Activated T-cell treated with anti-CD3 and anti-CD28 coated beads for 4 hours (primary cell): ENCODE data around the gene CYTIP.
"Not testable (repeated sequence)": the region's sequence is repeated elsewhere in the genome, so short reads cannot be mapped to it uniquely, and the experiment has no call there.

ENCODE experiments used
- DNase-seq: peaks from one replicate; pipeline ENCODE4 v3.0.0-alpha.2; 2020

CYTIP gene

DNA sequence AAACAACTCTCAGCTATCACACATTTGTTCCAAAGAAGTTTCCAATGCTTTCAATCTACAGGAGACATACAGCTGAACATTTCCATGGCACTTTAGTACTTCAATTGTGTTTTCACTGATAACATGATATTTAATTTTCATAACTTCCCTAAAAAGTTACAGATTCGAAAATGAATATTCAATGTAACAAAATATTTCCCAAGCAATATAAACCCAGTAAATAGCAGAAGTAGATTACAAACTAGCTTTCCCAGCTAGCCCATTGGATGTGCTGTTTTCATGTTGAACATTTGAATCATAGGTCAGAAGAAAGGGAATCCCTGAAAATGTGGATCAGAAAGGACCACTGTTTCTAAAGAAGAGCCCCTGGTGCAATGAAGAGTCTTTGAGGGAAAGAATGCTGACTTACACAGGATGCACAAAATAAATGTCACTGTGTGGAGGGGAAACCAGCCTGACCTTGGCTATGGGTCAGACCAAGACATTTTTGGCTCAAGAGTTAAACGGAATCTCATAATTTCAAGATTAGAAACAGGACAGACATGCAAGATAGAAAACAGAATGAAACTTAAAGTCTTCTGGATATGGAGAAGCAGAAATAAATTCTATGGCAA, 22.5 kb downstream of the CYTIP start:
- no peak for DNase-seq

DNA sequence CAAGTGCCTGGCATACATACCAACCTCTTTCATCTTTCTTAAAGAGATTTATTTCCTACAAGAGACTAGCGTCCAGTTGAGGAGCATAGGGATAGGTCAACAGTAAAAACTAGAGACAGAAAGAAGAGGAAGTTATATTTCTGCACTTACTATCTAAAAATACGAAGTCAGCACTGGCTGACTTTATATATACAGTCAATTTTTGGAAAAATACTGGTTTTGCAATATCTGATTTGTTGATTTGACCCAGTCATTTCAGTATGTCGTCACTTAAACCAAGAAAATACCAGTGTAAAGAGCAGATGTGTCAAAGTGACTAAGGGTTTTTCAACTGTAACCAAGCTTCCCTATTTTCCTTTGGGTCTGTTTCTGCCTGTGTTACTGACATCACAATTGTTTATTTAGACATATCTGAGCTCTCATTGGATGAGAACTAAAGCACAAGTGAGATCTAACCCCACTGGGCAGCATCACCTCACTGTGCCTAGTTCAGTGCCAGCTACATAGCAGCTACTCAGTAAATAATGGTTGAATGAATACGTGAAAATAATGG, 23.0 kb downstream of the CYTIP start:
- no peak for DNase-seq

DNA sequence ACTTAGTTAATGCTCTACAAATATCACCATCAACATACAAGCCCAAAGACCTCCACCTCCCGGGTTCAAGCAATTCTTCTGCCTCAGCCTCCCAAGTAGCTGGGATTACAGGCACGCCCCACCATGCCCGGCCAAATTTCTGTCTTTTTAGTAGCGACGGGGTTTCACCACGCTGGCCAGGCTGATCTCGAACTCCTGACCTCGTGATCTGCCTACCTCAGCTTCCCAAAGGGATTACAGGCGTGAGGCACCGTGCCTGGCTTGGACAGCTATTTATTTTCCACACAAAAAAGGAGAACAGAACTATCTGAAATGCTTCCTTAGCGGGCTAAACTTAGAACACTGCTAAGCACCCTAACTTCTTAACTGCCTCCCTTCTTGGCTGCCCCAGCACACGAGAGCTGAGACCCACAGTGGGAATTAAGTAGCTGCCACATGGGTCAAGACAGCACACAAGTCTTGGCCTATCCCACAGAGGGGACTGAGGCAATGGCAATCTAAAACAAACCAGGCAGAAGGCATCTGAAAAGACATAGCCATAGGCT, 24.8 kb downstream of the CYTIP start:
- no peak for DNase-seq

DNA sequence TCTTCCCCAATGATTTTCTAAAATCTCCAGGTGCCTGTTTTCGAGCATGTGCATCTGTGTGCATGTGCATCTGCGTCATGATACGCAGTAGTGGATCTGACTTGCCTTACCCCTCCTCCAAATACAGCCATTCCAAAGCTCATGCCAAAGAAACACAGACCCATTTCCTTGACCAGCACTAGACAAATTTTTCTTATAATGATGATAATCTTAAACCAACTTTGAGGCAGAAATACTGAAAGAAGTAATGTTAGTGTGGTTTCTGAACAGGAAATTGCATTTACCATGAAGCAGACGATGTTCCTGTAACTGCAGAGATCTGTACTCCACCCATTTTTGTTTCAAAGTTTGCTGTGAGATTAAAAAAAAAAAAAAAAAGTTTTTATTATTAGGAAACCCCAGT, 25.6 kb downstream of the CYTIP start:
- no peak for DNase-seq

DNA sequence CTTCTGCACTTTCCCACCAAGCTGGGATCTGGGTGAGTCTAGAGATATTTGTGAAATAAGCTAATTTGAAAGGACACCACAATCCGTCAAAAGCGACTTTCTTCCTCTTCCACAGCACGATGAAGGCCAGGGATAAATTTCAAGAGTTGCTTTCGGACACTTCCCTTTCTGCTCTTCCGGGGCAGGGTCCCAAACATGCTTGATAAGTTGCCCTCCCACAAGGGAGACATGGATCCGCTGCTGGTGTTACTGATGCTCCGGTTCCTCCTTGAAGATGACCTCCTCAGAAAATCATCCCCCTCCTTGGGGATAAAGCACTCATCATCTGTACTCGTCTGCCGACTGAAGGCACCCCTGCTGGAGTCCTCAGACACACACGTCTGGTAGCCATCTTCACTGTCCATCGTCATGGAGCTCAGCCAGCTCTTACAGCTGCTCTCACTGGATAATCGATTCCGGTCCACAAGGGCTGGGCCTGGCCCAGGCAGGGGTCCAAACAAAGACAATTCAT, 28.2 kb downstream of the CYTIP start:
- no peak for DNase-seq

DNA sequence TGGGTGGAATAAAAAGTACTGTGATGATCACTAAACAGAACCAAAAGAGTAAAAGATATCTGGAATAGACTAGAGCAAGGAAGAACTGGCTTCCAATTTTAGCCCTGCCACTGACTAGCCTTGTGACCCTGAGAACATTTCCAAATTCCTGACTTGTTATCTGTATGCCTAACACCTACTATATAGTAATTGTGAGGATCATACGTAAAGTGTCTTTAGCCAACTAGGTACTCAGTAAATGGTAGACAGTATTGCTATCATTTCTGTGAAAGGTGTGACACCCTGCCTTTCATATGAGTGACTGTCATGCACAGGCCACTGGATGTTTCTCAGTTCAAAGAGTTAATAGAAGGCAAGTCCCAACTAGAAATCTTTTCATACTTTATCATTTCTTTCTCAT, 29.8 kb downstream of the CYTIP start:
- DNase-seq = no peak

DNA sequence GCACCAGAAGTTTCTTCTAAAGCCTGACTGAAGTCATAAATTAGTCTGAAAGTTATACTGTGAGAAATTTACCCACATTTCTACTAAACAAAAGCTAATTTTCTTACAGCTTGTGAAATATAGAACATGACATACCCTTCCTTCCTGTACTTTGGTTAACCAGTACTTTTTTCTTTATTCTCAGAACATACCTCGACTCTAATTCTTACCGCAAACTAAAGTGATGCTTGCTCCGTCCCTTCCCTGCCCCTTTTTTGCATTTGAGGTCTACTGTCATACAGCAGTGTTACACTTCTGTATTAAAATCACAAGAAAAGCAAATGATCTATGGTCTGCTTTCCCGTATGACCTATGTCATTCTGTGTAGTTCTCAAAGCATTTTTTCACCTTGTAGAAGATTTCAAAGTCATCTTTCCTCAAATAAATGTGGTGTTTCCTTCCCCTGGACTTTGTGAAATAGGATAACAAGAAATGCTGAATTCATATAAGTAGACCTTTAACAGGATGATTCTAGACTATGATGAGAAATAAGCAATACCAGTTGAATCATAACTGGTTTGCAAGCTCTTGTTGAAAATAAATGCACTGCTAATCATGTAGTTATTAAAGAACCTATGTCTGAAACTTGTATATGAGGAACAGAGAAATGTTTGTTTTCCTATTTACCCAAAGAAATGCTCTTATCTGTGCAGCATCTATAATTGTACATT, 30.4 kb downstream of the CYTIP start:
- DNase-seq = no peak

DNA sequence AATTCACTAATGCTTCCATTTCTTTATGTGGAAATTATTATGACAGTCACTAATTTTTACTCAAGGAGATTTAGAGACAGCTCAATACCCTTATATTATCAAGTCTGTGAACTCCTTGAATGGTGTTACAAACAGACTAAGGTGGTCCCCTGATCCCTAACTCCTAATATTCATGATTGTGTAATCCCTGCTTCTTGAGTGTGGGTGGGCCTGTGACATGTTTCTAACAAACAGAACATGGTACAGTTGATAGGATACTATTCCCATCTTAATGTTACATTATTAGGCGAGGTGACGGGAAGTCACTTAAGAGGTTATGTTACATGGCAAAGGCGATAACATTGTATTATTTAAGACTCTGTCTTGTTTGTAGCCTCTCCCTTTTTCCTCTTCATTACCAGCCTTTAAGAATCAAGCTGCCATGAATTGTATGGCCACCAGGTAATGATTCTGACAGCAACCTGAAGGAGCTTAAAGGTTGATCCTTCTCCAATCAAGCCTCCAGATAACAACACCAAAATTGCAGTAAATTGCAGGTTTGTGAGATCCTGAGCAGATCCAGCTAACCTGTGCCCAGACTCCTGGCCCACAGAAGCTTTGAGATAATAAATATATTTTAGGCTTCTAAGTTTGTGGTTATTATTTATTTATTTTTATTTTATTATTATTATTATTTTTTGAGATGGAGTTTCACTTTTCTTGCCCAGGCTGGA, 32.1 kb downstream of the CYTIP start:
- no peak for DNase-seq

DNA sequence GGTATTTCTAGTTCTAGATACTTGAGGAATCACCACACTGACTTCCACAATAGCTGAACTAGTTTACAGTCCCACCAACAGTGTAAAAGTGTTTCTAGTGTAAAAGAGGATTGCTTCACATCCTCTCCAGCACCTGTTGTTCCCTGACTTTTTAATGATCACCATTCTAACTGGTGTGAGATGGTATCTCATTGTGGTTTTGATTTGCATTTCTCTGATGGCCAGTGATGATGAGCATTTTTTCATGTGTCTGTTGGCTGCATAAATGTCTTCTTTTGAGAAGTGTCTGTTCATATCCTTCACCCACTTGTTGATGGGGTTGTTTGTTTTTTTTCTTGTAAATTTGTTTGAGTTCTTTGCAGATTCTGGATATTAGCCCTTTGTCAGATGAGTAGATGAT, 38.5 kb downstream of the CYTIP start:
- not testable (repeated sequence) for DNase-seq

DNA sequence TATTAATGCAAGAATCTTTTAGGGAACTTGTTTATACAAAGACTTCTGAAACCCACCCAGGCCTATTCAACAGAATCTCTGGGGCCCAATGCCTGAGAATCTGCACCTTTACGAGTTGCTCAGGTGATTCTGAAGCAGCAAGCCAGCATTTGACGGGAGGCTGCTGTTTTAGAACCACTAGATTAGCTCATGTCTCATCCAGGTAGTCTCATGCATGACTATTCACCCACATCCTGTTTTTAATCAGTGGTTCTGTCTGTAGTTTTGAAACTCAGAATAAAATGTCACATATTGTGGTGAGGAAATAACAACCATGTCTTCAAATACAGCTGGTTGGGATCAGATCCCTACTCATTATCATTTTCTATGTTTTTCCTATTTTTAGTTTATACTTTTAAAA, 39.5 kb downstream of the CYTIP start:
- DNase-seq = peak; percentile 39

DNA sequence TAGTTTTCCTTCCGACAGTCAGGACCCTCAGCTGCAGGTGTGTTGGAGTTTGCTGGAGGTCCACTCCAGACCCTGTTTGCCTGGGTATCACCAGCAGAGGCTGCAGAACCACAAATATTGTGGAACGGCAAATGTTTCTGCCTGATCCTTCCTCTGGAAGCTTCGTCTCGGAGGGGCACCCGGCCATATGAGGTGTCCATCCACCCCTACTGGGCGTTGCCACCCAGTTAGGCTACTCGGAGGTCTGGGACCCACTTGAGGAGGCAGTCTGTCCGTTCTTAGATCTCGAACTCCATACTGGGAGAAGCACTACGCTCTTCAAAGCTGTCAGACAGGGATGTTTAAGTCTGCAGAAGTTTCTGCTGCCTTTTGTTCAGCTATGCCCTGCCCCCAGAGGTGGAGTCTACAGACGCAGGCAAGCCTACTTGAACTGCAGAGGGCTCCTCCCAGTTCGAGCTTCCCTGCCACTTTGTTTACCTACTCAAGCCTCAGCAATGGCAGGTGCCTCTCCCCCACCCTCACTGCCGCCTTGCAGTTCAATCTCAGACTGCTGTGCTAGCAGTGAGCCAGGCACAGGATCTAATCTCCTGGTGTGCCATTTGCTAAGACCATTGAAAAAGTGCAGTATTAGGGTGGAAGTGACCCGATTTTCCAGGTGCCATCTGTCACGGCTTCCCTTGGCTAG, 40.9 kb downstream of the CYTIP start:
- not testable (repeated sequence) for DNase-seq

DNA sequence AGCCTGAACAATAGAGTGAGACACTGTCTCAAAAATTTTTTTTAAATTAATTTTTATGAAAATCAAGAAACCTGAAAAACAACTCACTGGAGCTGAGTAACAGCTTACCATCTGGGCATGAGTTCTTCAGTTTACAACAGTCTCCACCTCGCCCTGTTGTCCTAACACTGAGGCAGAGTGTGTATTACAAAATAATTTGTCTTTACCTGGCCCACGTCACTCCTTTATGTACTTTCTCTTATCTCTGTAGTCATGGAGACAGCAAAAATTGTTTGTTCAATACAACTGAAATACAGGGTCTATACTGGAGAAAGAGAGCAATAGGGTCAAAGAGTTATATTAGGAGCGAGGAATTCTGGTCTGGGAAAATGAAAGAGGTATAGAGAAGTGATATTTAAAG, 48.1 kb downstream of the CYTIP start:
- no peak for DNase-seq

DNA sequence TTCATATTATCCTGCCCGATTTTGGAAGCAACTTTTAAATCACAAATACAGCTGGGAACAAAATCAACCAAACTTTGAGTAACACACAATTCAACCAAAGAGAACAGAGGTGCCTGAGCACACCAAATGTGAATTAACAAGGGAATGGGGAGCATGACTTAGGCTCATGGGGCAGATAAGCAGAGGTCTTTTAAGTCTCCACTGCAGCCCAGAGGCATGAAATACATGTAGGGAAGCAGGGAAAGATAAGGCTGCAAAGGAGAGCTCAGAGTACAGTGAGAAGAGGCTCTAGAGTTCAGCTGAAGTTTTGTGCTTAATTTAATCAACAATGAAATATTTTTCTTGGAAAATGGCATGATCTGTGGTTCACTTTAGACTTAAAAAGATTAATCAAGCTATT, 49.0 kb downstream of the CYTIP start:
- DNase-seq = no peak

DNA sequence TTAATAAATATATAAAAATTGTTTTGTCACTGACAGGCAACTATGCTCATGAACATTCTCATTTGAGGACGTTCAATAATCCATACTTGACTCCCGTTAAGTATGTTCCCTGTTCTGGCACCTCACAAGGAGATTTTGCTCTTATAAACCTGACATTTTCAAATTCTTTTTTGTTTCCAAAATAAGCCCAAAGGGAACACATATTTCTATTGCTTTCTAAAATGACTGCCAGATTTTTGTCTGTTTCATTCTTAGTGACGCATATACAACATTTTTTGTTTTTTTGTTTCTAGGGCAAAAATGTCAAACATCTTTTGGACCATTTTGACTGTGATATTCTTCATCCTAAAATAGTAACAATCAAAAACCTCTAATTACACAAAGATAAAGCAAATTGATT, 50.5 kb downstream of the CYTIP start:
- DNase-seq = no peak

DNA sequence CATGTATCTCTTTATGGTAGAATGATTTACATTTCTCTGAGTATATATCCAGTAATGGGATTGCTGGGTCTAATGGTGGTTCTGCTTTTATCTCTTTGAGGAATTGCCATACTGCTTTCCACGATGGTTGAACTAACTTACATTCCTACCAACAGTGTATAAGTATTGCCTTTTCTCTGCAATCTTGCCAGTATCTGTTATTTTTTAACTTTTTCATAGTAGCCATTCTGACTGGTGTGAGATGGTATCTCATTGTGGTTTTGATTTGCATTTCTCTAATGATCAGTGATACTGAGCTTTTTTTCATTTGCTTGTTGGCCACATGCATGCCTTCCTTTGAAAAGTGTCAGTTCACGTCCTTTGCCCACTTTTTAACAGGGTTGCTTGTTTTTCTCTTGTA, 55.1 kb downstream of the CYTIP start:
- no peak for DNase-seq

DNA sequence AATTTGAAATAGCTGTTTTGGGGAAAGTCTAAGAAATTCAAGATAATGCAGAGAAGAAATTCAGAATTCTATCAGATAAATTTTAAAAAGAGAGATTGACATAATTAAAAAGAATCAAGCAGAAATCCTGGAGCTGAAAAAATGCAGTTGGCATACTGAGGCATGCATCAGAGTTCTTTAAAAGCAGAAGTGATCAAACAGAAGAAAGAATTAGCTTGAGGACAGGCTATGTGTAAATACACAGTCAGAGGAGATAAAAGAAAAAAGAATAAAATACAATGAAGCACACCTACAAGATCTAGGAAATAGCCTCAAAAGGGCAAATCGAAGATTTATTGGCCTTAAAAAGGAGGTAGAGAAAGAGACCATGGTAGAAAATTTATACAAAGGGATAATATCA, 57.1 kb downstream of the CYTIP start:
- no peak for DNase-seq

DNA sequence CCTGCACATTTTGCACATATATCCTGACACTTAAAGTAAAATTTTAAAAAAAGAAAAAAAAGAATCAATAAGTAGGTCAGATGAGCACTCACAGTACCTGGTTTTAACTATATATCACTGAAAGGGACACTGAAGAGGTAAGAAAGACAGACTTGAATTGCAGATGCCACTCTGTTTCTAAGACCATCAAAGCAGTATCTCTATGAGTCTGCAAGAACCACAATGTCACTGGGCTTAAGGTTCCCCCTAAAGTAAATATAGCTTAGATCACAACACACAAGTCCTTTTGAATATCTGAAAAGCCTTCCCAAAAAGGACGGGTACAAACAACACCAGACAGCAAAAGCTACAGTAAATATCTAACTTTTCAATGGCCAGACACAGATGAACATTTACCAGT, 57.6 kb downstream of the CYTIP start:
- no peak for DNase-seq

DNA sequence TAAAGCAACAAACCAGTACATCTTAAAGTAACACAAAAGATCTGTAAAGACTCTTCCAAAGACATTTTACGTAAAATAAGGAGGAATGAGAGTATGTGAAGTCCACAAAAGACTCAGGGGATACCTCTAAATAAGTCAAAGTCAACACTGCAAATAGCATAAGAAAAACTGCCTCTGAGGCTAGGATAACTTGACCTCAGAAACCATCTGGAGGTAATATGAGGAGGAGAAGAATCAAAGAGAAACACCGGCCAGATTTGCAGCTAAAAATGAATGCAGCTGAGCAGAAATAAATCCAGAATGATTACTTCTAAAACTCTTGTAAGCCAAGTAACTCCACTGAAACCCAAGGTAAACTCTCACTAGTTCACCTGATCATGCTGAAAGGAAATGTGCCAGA, 66.0 kb downstream of the CYTIP start:
- no peak for DNase-seq

DNA sequence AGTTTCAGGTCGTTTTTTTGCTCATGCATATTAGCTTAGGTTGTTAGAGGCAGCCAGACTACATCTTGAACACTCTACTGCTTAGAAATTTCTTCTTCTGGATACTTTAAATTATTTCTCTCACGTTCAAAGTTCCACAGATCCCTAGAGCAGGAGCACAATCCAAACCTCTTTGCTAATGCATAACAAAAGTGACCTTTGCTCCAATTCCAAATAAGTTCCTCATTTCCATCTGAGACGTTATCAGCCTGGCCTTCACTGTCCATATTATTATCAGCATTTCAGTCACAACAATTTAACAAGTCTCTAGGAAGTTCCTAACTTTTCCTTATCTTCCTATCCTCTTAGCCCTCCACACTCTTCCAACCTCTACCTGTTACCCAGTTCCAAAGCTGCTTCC, 67.8 kb downstream of the CYTIP start:
- no peak for DNase-seq

DNA sequence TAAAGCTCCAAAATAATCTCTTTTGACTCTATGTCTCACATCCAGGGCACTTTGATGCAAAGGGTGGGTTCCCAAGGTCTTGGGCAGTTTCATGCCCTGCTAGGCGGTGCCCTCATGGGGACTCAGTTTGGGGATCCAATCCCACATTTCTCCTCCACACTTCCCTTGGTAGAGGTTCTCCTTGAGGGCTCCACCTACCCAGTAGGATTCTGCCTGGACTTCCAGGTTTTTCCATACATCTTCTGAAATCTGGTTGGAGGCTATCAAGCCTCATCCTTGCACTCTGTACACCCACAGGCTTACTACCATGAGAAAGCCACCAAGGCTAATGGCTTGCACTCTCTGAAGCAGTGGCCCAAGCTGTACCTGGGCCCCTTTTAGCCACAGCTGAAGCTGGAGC, 68.5 kb downstream of the CYTIP start:
- DNase-seq = no peak

DNA sequence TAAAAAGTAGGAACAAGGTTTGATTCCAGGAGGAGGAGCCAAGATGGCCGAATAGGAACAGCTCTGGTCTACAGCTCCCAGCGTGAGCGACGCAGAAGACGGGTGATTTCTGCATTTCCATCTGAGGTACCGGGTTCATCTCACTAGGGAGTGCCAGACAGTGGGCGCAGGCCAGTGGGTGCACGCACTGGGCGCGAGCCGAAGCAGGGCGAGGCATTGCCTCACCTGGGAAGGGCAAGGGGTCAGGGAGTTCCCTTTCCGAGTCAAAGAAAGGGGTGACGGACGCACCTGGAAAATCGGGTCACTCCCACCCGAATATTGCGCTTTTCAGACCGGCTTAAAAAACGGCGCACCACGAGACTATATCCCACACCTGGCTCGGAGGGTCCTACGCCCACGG, 75.4 kb downstream of the CYTIP start:
- not testable (repeated sequence) for DNase-seq

DNA sequence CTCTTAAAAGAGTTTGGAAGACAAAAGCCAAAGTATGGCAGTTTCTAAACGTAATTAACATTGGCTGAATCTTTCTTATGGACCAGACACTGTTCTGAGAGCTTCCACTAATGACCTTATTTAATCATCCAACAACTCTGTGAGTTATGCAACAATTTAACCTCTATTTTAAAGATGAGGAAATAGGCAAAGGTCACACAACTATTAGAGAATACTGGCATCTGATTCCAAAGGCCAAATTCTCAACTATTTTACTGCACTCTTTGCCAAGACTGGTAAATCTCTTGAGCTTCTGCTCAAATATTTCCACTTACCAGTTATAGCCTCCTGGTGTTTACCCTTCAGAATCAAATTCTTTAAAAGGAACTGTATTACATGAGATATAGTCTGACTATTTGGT, 76.2 kb downstream of the CYTIP start:
- DNase-seq = no peak
